Heart left ventricle (tissue), 16 donors: ENCODE data around the gene CCL8. TPM values are rescaled to one million over a fixed set of nuclear protein-coding genes. Genes with fewer than 3 reads are reported as not detected.

Experiments
- ATAC-seq, 4 donors: fragments of 200-7000 bp; cut with Tn5 transposase; one replicate each; pipeline ENCODE4 v1.9.1; 2020 to 2022; ENCODE audit warnings: moderate library complexity in 4 of 4, mild to moderate bottlenecking in 3 of 4, moderate number of reproducible peaks in 1 of 4
- DNase-seq, 5 donors: peaks; one replicate each; pipeline ENCODE4 v3.0.0-alpha.2; 2020
- H3K27ac ChIP-seq, 12 donors: fragments of 200-600 bp; sonication (generic) in 4 of 12; one replicate each; pipeline versions ENCODE4 v1.5.0 to v1.8.0; 2016 to 2022; ENCODE audit warnings: mild to moderate bottlenecking in 2 of 12
- H3K27me3 ChIP-seq, 9 donors: fragments of 200-600 bp; sonication (generic) in 2 of 9; one replicate each; pipeline versions ENCODE4 v1.5.1 to v1.8.0; 2016 to 2022; ENCODE audit warnings: mild to moderate bottlenecking in 3 of 9
- H3K36me3 ChIP-seq, 9 donors: fragments of 200-600 bp; sonication (generic) in 2 of 9; one replicate each; pipeline versions ENCODE4 v1.5.0 to v1.8.0; 2018 to 2022; ENCODE audit warnings: mild to moderate bottlenecking in 2 of 9
- H3K4me1 ChIP-seq, 12 donors: fragments of 200-600 bp; sonication (generic) in 4 of 12; one replicate each; pipeline versions ENCODE4 v1.5.0 to v1.8.0; 2016 to 2022; ENCODE audit warnings: mild to moderate bottlenecking in 3 of 12
- H3K4me3 ChIP-seq, 12 donors: fragments of 200-600 bp; sonication (generic) in 4 of 12; one replicate each; pipeline versions ENCODE4 v1.5.0 to v1.8.0; 2017 to 2022; ENCODE audit warnings: mild to moderate bottlenecking in 9 of 12, moderate library complexity in 4 of 12
- H3K9me3 ChIP-seq, 12 donors: fragments of 200-600 bp; sonication (generic) in 4 of 12; one replicate each; pipeline versions ENCODE4 v1.5.0 to v1.8.0; 2016 to 2022; ENCODE audit warnings: mild to moderate bottlenecking in 1 of 12
- CTCF ChIP-seq, 12 donors: fragments of 200-600 bp; sonication (generic) in 4 of 12; IDR thresholded peaks; one replicate each; pipeline versions ENCODE4 v1.5.0 to v1.8.0; 2018 to 2022; ENCODE audit warnings: antibody characterized with exemption in 12 of 12, mild to moderate bottlenecking in 5 of 12
- POLR2A ChIP-seq, 2 donors: fragments of 450-650 bp; IDR thresholded peaks; one replicate each; pipeline ENCODE4 v1.6.1; 2017; ENCODE audit warnings: antibody characterized with exemption in 2 of 2, mild to moderate bottlenecking in 2 of 2, moderate library complexity in 2 of 2
- WGBS, 4 donors: extraction: QIAGEN DNeasy Blood & Tissue Kit in 2 of 4; methylation state at CpG; one replicate each; pipeline versions ENCODE4 v1.1.5 to v1.1.7; 2013 to 2018; 5-methylcytosine and 5-hydroxymethylcytosine counted together
- intact Hi-C, 10 donors: fragments of 100-400 bp; cut with DNase I; formaldehyde crosslinking; loops; one replicate each; pipeline versions ENCODE4 v1.11.1 to v1.14.2; 2022
- polyA plus RNA-seq, 2 donors: library from polyadenylated mRNA; stranded (reverse); fragments of 200-250 nt; gene quantifications; one replicate each; pipeline ENCODE4 v1.2.3, GENCODE V29; 2013
- total RNA-seq, 9 donors: library from RNA; depleted of rRNA in 2 of 9; stranded (reverse); fragments of >200 nt in 2 of 9; fragmentation: NEBNext Ultra II Directional in 3 of 9; extraction: Animal tissue kit (Norgen Biotek cat#: 25700) in 3 of 9; gene quantifications; one replicate each; pipeline versions ENCODE4 v1.1.0 to v1.2.4, GENCODE V29; 2016 to 2023
- donor health status: ischemic (EF 13 %, LVEDD 7.1; RV severe dilation, severe dysfunction).
- donor health status: healthy with polysubstance abuse.
- donor health status: DM: no; HTN: yes; CAD: no.
- donor health status: DM: no; HTN: no; CAD: no.
- donor health status: ischemic (EF 25% LVEDD 6.9; RV normal size, moderate dysfunction).
- donor health status: ischemic (EF 25% LVEDD 5.7; RV mildly dilated, moderate dysfunction).
- donor health status: healthy.
- donor health status: DM: yes; HTN: yes; CAD: no.
- donor health status: ischemic (EF 35%, LVEDD 5.7; RV mildly dilated, moderate dysfunction).
- donor health status: nonischemic (EF 11% LVEDD 7.7; RV severe dilation, severe dysfunction).
- donor health status: DM: yes; HTN: yes; CAD: no.
- donor health status: PGD.
- donor health status: ischemic (EF 29% LVEDD 5.4; RV normal size, mild dysfunction).
- donor health status: nonischemic (EF 23%, LVEDD 6.1; RV moderate dilation, normal function).

Gene CCL8
- total and polyA plus RNA-seq, 11 donors = 0.15 to 44.3 (median 2.0) TPM; not detected in 5

- WGBS, 4 donors = 65 to 76% (median 69%) methylated on average over 6 of the region's 6 CpGs
- H3K4me3 ChIP-seq = no peak overlapping the region
- TF ChIP-seq CTCF (IDR thresholded peaks at IDR 0.05) = no peak
- no peak for TF ChIP-seq POLR2A (IDR thresholded peaks at IDR 0.05)
- ATAC-seq (peak in 2 of 4 donors; percentile 20 to 41), DNase-seq (no peak)
- peak overlapping the region in 2 of 12 donors; percentile 33 to 46 for H3K27ac ChIP-seq
- H3K36me3 ChIP-seq = no peaks in the 10 kb centered on the region
- H3K27me3 ChIP-seq = peaks cover 0 to 2% (median 0%) of the 10 kb centered on the region in 9 donors
- H3K9me3 ChIP-seq = peaks cover 0 to 4% (median 0%) of the 10 kb centered on the region in 12 donors
- H3K4me1 ChIP-seq = peaks cover 0 to 24% (median 4%) of the 10 kb centered on the region in 12 donors
- intact Hi-C loops = no loop called here
These were observed 35.7 kb upstream of the CCL8 start for GRCh38 chr17:34283571-34283970.

GRCh38 chr17:34285286-34285792 is 33.9 kb upstream of the CCL8 start, which contains the start of gene CCL11:
Gene CCL11, plus strand, starts transcription at chr17:34285742. Its CDS starts 67 bp downstream, at chr17:34285809.
- peak within 1 kb of the TSS in 2 of 12 donors; percentile 5 to 23 for H3K4me3 ChIP-seq
- peak within 1 kb of the TSS in 8 of 12 donors; percentile 8 to 46 (median 30) for H3K27ac ChIP-seq
- peaks cover 0 to 24% (median 4%) of the 10 kb centered on the region in 12 donors for H3K4me1 ChIP-seq
- ATAC-seq = peak; percentile 37 to 82 (median 80)
- H3K9me3 ChIP-seq = peaks cover 0 to 4% (median 0%) of the 10 kb centered on the region in 12 donors
- DNase-seq = peak in 1 of 5 donors; percentile 28
- H3K27me3 ChIP-seq = peaks cover 0 to 2% (median 0%) of the 10 kb centered on the region in 9 donors
- 52 to 74% (median 69%) methylated on average over 4 of the region's 4 CpGs for WGBS, 4 donors
- no peaks in the 10 kb centered on the region for H3K36me3 ChIP-seq
- intact Hi-C loops = no loop called here
- TF ChIP-seq CTCF (IDR thresholded peaks at IDR 0.05) = no peak
- TF ChIP-seq POLR2A (IDR thresholded peaks at IDR 0.05) = no peak

DNA sequence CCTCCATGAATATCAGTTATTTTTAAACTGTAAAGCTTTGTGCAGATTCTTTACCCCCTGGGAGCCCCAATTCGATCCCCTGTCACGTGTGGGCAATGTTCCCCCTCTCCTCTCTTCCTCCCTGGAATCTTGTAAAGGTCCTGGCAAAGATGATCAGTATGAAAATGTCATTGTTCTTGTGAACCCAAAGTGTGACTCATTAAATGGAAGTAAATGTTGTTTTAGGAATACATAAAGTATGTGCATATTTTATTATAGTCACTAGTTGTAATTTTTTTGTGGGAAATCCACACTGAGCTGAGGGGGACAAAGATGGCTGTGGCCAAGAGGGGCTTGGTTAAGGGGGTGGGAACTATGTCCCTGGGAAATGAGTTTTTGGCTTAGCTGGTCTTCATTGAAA is 31.4 kb upstream of the CCL8 start:
- H3K27me3 ChIP-seq = no peaks in the 10 kb centered on the region
- WGBS, 4 donors = 35 to 47% (median 44%) methylated on average over 2 of the region's 2 CpGs
- DNase-seq = no peak
- intact Hi-C loops = no loop called here
- no peak for TF ChIP-seq POLR2A (IDR thresholded peaks at IDR 0.05)
- no peak for TF ChIP-seq CTCF (IDR thresholded peaks at IDR 0.05)
- ATAC-seq = no peak
- peaks cover 0 to 24% (median 6%) of the 10 kb centered on the region in 12 donors for H3K4me1 ChIP-seq
- H3K36me3 ChIP-seq = no peaks in the 10 kb centered on the region
- H3K4me3 ChIP-seq = no peak overlapping the region
- no peak overlapping the region for H3K27ac ChIP-seq
- no peaks in the 10 kb centered on the region for H3K9me3 ChIP-seq

DNA sequence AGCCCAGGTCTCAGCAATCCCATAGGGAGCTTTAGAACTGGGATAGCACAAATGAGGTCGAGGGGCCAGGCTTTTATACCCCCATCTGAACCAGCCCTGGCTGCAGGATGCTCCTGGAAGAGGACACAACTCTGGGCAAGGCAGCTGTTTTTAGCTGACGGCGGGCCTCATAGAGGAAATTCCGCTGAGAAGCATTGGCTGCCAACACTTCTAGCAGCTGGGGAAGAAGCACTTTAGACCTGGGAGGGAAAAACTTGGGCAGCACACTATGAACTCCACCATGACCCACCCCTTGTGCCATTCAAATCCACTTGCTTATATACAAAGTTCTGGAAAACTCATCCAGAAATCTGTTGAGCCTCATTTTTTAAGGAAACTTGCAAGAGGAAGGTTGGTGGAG is 28.6 kb upstream of the CCL8 start:
- Histone ChIP-seq H3K36me3 (no peaks in the 10 kb centered on the region), H3K4me1 (peaks cover 0 to 6% (median 0%) of the 10 kb centered on the region in 12 donors), H3K27me3 (no peaks in the 10 kb centered on the region), H3K9me3 (no peaks in the 10 kb centered on the region), H3K4me3 (no peak overlapping the region), H3K27ac (no peak overlapping the region)
- WGBS, 4 donors = 44 to 60% (median 54%) methylated on average over 4 of the region's 4 CpGs
- TF ChIP-seq CTCF (IDR thresholded peaks at IDR 0.05) = no peak
- TF ChIP-seq POLR2A (IDR thresholded peaks at IDR 0.05) = no peak
- peak in 1 of 4 donors; percentile 43 for ATAC-seq
- intact Hi-C loops = no loop called here
- no peak for DNase-seq
